Measurements from ENCODE around the gene ZNF787. TPM values are rescaled to one million over a fixed set of nuclear protein-coding genes. Genes with fewer than 3 reads are reported as not detected.

Gene ZNF787
- total and polyA plus RNA-seq, 10 of the 15 experiments (the other 5 are each of a cell fraction or from before 2014, with no cell fraction given): 0.23 to 39.9 (median 4.1) TPM

DNA sequence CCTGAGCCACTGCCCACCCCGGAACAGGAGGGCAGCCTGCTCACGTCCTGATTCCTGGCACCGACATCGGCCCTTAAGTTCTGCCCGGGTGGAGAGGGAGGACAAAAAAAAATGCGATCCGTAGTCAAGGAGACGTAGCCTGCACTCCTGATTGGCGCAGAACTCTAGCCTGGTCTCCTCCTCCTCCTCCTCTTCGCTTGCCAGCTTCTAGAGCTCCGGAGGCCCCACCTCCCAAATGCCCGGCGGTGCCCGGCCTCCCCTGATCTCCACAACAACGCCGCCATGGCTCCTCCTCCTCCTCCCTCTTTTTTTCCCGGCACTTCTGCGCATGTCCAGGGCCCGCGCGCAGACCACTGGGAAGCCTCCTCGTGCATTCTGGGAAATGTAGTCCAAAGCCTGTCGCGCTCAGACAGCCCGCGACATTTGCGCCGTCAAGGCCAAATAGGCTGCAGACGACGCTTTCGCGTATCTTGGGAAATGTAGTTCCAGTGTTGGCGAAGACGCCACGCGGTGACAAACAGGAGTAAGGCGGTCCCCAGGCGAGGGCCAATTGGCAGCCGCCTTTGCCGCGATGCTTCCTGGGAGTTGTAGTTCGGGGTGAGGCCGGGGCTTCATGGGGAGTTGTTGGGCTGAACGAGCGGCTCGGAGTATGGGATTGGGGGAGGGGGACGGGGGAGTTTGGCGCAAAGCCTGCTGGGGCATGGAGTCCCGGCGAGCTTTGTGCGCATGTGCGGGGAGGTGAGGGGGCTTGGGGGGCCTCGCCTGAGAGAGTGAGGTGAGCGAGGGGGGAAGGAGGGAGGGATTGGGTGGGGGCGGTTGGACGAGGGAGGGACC lies 19.7 kb upstream of the ZNF787 start, which contains the start of gene ZNF444 (continued):
- TF ChIP-seq KLF5 (IDR thresholded peaks at IDR 0.05; ENCODE audit: partially characterized antibody): peak; percentile 73
- TF ChIP-seq YBX1 (IDR thresholded peaks at IDR 0.05): no peak
- TF ChIP-seq, protein P1, sequence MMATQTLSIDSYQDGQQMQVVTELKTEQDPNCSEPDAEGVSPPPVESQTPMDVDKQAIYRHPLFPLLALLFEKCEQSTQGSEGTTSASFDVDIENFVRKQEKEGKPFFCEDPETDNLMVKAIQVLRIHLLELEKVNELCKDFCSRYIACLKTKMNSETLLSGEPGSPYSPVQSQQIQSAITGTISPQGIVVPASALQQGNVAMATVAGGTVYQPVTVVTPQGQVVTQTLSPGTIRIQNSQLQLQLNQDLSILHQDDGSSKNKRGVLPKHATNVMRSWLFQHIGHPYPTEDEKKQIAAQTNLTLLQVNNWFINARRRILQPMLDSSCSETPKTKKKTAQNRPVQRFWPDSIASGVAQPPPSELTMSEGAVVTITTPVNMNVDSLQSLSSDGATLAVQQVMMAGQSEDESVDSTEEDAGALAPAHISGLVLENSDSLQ (IDR thresholded peaks at IDR 0.05): peak; percentile 81
- peak; percentile 63 for TF ChIP-seq BRCA1 (IDR thresholded peaks at IDR 0.05; ENCODE audit: low read depth, low read length)
- TF ChIP-seq, protein P2, sequence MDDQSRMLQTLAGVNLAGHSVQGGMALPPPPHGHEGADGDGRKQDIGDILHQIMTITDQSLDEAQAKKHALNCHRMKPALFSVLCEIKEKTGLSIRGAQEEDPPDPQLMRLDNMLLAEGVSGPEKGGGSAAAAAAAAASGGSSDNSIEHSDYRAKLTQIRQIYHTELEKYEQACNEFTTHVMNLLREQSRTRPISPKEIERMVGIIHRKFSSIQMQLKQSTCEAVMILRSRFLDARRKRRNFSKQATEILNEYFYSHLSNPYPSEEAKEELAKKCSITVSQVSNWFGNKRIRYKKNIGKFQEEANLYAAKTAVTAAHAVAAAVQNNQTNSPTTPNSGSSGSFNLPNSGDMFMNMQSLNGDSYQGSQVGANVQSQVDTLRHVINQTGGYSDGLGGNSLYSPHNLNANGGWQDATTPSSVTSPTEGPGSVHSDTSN (IDR thresholded peaks at IDR 0.05; ENCODE audit: insufficient replicate concordance, low read depth, low read length): no peak
- no peak for TF ChIP-seq WRNIP1 (IDR thresholded peaks at IDR 0.05; ENCODE audit: borderline replicate concordance, low read depth, low read length)
- no peak for TF ChIP-seq RBBP5 (conservative IDR thresholded peaks at IDR 0.05)
- TF ChIP-seq FOXM1 (IDR thresholded peaks at IDR 0.05; ENCODE audit: low read depth, low read length): no peak
- no peak for TF ChIP-seq FOS (IDR thresholded peaks at IDR 0.05; ENCODE audit: borderline replicate concordance, extremely low read depth, insufficient read length)
- peak; percentile 98 for TF ChIP-seq CREB1 (IDR thresholded peaks at IDR 0.05; ENCODE audit: low read depth)
- peak; percentile 99 for TF ChIP-seq ZNF207 (IDR thresholded peaks at IDR 0.05; ENCODE audit: borderline replicate concordance)
- peak in 1 of 2 experiments; percentile 55; a peak in 1 of 3 replicates for TF ChIP-seq EGR1 (IDR thresholded peaks at IDR 0.05; ENCODE audit: borderline replicate concordance in 1 of 2, low read depth in 2 of 2, low read length in 2 of 2)
- TF ChIP-seq IRF4 (IDR thresholded peaks at IDR 0.05; ENCODE audit: low read depth, low read length): peak; percentile 40; the same call in 1 of the 2 replicates
- no peak for TF ChIP-seq TCF7 (IDR thresholded peaks at IDR 0.05; ENCODE audit: borderline replicate concordance)
- TF ChIP-seq ZNF622 (IDR thresholded peaks at IDR 0.05): no peak
- TF ChIP-seq BCL11A (IDR thresholded peaks at IDR 0.05; ENCODE audit: low read depth, low read length): no peak
- TF ChIP-seq FOXK2 (IDR thresholded peaks at IDR 0.05): no peak
- TF ChIP-seq, protein P3, sequence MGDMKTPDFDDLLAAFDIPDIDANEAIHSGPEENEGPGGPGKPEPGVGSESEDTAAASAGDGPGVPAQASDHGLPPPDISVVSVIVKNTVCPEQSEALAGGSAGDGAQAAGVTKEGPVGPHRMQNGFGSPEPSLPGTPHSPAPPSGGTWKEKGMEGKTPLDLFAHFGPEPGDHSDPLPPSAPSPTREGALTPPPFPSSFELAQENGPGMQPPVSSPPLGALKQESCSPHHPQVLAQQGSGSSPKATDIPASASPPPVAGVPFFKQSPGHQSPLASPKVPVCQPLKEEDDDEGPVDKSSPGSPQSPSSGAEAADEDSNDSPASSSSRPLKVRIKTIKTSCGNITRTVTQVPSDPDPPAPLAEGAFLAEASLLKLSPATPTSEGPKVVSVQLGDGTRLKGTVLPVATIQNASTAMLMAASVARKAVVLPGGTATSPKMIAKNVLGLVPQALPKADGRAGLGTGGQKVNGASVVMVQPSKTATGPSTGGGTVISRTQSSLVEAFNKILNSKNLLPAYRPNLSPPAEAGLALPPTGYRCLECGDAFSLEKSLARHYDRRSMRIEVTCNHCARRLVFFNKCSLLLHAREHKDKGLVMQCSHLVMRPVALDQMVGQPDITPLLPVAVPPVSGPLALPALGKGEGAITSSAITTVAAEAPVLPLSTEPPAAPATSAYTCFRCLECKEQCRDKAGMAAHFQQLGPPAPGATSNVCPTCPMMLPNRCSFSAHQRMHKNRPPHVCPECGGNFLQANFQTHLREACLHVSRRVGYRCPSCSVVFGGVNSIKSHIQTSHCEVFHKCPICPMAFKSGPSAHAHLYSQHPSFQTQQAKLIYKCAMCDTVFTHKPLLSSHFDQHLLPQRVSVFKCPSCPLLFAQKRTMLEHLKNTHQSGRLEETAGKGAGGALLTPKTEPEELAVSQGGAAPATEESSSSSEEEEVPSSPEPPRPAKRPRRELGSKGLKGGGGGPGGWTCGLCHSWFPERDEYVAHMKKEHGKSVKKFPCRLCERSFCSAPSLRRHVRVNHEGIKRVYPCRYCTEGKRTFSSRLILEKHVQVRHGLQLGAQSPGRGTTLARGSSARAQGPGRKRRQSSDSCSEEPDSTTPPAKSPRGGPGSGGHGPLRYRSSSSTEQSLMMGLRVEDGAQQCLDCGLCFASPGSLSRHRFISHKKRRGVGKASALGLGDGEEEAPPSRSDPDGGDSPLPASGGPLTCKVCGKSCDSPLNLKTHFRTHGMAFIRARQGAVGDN (IDR thresholded peaks at IDR 0.05): no peak
- TF ChIP-seq POU2F2 (IDR thresholded peaks at IDR 0.05; ENCODE audit: borderline replicate concordance, low read depth, low read length): no peak
- no peak for TF ChIP-seq MTA2 (IDR thresholded peaks at IDR 0.05; ENCODE audit: low read depth)
- peak; percentile 34 for TF ChIP-seq USF1 (IDR thresholded peaks at IDR 0.05; ENCODE audit: borderline replicate concordance, extremely low read length, insufficient read depth, low read depth, low read length)
- TF ChIP-seq NBN (IDR thresholded peaks at IDR 0.05): peak; percentile 77
- TF ChIP-seq NFYA (IDR thresholded peaks at IDR 0.05; ENCODE audit: borderline replicate concordance, low read depth, low read length): no peak
- TF ChIP-seq NFXL1 (IDR thresholded peaks at IDR 0.05; ENCODE audit: borderline replicate concordance): no peak
- TF ChIP-seq MYB (IDR thresholded peaks at IDR 0.05; ENCODE audit: borderline replicate concordance, low read depth, low read length): no peak

All from GM12878 (cell line).